Tibial nerve (tissue), 4 donors: Measurements from ENCODE around the gene GLYR1.

Source experiments
- EP300 ChIP-seq, 2 donors: sonication (generic); formaldehyde crosslinking; IDR thresholded peaks; one replicate each; pipeline ENCODE4 v1.6.1; 2017; ENCODE audit warnings: antibody characterized with exemption in 2 of 2, mild to moderate bottlenecking in 1 of 2
- TF ChIP-seq, protein P1 (sequence below), 5 experiments: fragments of 200-600 bp in 3 of 5; fragments of 450-650 bp in 2 of 5; sonication (generic) in 3 of 5; IDR thresholded peaks; one replicate each; pipeline ENCODE4 v1.5.1; 2016 to 2019; ENCODE audit warnings: antibody characterized with exemption in 5 of 5, mild to moderate bottlenecking in 3 of 5, moderate library complexity in 2 of 5

GRCh38 chr16:4859190-4859899, 12.3 kb upstream of the GLYR1 start:
- TF ChIP-seq EP300 (IDR thresholded peaks at IDR 0.05), result no peak
- TF ChIP-seq, protein P1, sequence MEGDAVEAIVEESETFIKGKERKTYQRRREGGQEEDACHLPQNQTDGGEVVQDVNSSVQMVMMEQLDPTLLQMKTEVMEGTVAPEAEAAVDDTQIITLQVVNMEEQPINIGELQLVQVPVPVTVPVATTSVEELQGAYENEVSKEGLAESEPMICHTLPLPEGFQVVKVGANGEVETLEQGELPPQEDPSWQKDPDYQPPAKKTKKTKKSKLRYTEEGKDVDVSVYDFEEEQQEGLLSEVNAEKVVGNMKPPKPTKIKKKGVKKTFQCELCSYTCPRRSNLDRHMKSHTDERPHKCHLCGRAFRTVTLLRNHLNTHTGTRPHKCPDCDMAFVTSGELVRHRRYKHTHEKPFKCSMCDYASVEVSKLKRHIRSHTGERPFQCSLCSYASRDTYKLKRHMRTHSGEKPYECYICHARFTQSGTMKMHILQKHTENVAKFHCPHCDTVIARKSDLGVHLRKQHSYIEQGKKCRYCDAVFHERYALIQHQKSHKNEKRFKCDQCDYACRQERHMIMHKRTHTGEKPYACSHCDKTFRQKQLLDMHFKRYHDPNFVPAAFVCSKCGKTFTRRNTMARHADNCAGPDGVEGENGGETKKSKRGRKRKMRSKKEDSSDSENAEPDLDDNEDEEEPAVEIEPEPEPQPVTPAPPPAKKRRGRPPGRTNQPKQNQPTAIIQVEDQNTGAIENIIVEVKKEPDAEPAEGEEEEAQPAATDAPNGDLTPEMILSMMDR (IDR thresholded peaks at IDR 0.05), result no peak
